ENCODE data around the gene FADS1. TPM values are rescaled to one million over a fixed set of nuclear protein-coding genes. Genes with fewer than 3 reads are reported as not detected.

Gene FADS1
- total and polyA plus RNA-seq, 2 of the 8 experiments (the other 6 are each of a cell fraction or from before 2014, with no cell fraction given) = 115 to 141 TPM

DNA sequence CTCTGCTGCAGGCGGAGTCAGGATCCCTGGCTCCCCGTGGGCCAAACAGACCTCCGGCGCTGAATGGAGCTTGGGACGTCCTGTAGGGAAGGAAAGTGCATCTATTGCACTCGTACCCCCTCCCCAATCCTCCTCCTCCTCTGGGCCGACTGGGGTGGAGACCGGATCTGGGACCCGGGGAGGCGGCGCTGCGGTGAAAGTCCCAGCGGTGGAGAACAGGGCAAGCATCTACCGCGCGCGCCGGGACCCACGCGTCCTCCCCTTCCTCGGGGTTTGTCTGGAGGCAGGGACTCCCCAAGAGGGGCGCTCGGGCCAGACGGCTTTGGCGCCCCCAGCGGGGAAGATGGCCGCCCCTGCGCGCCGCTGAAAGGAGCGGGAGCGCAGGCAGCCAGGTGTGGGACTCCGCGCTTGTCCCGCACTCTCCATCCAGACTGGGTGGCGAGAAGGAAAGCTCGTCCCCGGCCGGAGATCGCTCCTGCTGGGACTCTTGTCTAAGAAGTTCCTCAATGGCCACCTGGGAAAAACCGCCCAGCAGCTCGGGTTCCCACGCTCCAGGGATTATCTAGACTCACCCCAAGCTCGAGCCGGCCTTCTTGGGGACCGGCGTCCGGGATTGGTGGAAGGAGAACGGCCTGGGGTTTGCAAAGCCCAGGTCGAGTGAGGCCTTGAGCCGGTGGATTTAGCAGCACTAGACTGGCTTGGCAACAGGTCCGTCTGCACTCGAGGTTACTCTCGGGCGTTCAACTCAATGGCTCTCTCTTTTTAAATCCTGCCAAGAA is 12.0 kb upstream of the FADS1 start (continued):
- TF ChIP-seq KDM5A (IDR thresholded peaks at IDR 0.05; ENCODE audit: low read length) (no peak), JUN (IDR thresholded peaks at IDR 0.05; ENCODE audit: low read depth, low read length) (no peak), CHD1 (IDR thresholded peaks at IDR 0.05; ENCODE audit: low read depth, low read length) (no peak), BRCA1 (IDR thresholded peaks at IDR 0.05; ENCODE audit: low read depth, low read length) (no peak), POLR2AphosphoS5 (IDR thresholded peaks at IDR 0.05; ENCODE audit: low read depth, low read length) (no peak; the same call in 1 of the 2 replicates), SIN3A (conservative IDR thresholded peaks at IDR 0.05 in 1 of 2, IDR thresholded peaks at IDR 0.05 in 1 of 2; ENCODE audit: low read depth in 1 of 2, low read length in 2 of 2) (peak in 1 of 2 experiments; percentile 67; a peak in 1 of 4 replicates), FOSL1 (IDR thresholded peaks at IDR 0.05; ENCODE audit: insufficient read depth, low read depth, low read length) (no peak), CTBP2 (IDR thresholded peaks at IDR 0.05; ENCODE audit: borderline replicate concordance, insufficient read depth, insufficient read length, low read length) (peak; percentile 62), RXRA (IDR thresholded peaks at IDR 0.05; ENCODE audit: insufficient read depth, low read depth, low read length) (no peak), SRF (IDR thresholded peaks at IDR 0.05; ENCODE audit: low read depth, low read length) (no peak), ATF2 (IDR thresholded peaks at IDR 0.05; ENCODE audit: low read length) (no peak), SP4 (IDR thresholded peaks at IDR 0.05; ENCODE audit: low read length) (no peak), SP2 (IDR thresholded peaks at IDR 0.05; ENCODE audit: low read length) (no peak), CREB1 (IDR thresholded peaks at IDR 0.05) (no peak), POLR2A (IDR thresholded peaks at IDR 0.05; ENCODE audit: control extremely low read depth in 1 of 2, low read depth in 2 of 2, low read length in 2 of 2) (peak; percentile 18 to 43), RFX5 (IDR thresholded peaks at IDR 0.05; ENCODE audit: borderline replicate concordance, low read depth, low read length) (no peak), SIRT6 (IDR thresholded peaks at IDR 0.05; ENCODE audit: low read length) (no peak), SP1 (IDR thresholded peaks at IDR 0.05; ENCODE audit: low read depth, low read length) (no peak), GABPA (IDR thresholded peaks at IDR 0.05; ENCODE audit: borderline replicate concordance, insufficient read depth, low read length) (peak; percentile 33; the same call in 1 of the 2 replicates), POU5F1 (IDR thresholded peaks at IDR 0.05; ENCODE audit: low read depth, low read length) (no peak), CBX8 (IDR thresholded peaks at IDR 0.05; ENCODE audit: borderline replicate concordance, low read depth, low read length) (no peak), HDAC6 (IDR thresholded peaks at IDR 0.05; ENCODE audit: low read depth, low read length) (no peak), SIX5 (IDR thresholded peaks at IDR 0.05; ENCODE audit: low read depth, low read length) (no peak), ZNF274 (IDR thresholded peaks at IDR 0.05; ENCODE audit: borderline replicate concordance, extremely low read depth, low read length) (no peak)
